HG02763 (cell line): ENCODE data around the gene WFDC1.
"Not testable (repeated sequence)": the region's sequence is repeated elsewhere in the genome, so short reads cannot be mapped to it uniquely, and the experiment has no call there.

Experiments used
- ATAC-seq: cut with Tn5 transposase; IDR thresholded peaks from one replicate; pipeline ENCODE4 v1.9.1; 2021; ENCODE audit warnings: mild to moderate bottlenecking, moderate library complexity; ENCODE audit not compliant: unreplicated experiment

The WFDC1 gene

DNA sequence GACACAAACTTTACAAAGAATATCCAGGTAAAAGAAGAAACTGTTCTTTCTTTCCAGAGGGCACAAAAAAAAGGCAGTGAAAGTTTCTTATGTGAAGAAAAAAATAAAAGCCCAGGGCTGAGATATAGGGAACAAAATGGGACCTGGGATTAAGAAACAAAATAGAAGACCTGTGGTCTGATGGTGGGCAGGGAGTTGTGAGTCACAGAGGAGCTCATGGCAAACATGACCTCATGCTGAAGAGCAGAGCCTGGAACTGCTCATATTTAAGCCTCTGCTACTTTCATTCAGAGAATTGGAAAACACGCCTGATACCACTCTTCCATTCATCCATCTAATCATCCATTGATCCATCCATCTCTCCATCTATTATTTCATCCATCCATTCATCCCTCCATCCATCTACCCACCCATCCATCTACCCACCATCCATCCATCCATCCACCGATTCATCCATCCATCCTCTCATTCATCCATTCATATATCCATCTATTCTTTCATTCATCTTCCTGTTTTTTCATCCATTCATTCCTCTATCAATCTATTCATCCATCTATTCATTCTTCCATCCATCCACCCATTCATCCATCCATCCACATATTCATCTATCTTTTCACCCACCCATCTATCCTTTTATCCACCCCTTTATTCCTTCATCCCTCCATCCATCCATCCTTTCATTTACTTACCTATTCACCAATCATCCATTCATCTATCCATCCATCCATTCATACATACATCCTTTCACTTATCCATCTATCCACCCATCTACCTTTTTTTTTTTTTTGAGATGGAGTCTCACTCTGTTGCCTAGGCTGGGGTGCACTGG is 30.0 kb downstream of the WFDC1 start:
- no peak for ATAC-seq

DNA sequence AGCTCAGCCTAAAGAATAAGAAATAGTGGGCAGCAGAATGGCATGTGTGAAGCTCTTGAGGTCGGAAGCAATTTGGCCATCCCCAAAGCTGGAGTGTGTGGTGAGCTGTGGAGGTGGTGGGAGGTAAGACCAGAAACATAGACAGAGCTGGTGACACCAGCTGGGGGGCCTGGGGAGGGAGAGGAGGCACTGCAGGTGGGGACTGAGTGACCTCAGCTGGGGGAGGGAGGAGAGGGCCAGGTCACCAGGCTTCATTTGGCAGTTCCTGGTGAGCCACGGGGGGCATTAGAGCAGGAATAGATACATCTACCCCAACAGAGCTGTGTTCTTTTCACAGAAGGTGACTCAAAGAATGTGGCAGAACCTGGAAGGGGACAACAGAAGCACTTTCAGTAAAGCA is 31.9 kb downstream of the WFDC1 start:
- ATAC-seq = no peak

DNA sequence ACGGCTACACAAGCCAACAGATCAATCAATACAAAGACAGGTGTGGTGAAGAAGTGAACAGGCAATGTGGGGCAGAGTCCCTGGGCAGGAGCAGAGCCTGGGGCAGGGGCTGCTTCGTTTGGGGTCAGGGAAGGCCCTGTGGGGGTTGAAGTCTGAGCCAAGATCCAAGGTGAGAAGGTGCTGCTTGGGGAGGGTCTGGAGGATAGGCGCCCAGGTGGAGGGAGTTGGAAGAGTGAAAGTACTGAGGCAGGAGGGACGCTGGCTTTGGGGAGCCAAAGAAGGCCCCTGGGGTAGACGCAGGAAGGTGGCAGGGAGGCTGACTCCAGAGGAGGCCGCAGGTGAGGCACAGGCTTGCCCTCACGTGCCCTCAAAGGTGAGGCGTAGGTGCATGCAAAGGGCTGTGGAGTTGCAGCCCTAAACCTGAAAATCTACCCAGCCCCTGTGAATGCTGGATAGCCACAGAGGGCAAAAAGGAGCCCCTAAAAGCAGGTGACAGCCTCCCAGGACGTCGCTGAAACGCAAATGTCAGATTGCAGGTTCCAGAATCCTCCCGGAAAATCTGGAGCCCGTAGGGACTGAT is 33.3 kb downstream of the WFDC1 start:
- ATAC-seq = no peak

DNA sequence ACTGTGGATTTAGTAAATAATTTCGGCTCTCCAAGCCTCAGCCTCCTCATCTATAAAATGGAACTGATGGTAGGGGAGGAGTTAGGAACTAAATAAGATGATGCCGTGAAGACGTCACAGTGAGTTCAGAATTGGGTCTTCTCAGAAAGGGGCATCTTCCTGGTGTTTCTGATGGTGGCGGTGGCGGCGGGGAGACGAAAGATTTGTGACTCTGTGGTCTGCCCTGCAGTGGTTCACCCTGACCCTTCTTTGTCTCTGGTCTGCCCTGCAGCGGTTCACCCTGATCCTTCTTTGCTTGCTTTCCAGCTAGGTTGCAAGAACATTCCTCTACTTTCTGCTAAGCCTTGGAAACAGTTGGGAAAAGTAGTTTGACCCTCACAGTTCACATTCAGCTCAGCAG is 34.3 kb downstream of the WFDC1 start:
- ATAC-seq = no peak

DNA sequence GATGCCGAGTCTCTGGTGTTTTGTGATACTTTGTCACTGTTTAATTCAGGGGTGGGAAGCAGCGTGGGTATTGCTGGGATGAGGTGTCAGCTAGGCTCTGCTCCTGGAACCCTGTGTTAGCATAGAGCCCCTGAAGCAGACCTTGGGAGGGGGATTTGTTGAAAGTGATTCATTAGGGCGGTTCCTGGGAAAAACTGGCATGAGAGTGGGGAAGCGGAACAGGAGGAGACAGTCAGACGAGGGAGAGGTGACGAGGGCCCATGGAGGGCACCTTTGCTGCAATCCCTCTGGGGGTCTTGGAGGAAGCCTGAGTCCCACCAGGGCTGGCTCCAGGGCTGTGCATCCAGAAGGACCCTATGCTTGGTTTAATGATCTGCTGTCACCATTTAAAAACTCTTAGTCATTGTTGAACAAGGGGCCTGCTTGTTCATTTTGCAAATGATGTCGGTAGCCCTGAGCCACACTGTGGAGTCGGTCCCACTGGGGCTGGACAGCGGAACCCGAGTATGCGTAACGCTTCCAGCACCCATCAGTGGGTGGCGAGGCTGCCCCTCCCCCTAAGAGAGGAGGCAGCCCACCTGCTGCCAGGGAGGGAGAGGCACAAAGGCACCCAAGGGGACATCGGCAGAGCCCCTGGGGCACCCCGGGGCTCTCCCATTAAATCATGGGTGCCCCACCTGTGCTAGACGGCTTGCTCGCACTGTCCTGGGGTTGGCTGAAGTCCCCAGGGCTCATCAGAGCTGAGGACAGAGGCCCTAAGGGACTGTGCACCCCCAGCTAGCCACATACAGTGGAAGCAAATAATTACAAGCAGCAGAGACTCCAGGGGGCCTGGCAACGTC is 35.4 kb downstream of the WFDC1 start:
- no peak for ATAC-seq

DNA sequence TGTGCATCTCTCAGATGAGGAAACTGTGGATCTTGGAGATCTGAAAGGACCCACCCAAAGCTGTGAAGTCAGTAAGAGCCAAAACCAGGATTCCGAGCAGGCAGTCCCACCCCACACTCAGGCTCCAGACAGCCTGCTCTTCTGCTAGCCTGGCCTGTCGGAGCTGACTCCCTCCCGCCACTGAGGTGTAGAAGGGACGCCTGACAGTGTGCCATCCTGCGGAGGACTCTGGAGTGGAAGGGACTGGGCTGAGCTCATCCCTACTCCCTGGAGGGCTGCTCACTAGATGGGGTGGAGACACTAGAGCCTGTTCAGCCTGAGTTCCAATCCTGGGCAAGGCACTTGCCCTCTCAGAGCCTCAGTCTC is 36.0 kb downstream of the WFDC1 start:
- no peak for ATAC-seq

DNA sequence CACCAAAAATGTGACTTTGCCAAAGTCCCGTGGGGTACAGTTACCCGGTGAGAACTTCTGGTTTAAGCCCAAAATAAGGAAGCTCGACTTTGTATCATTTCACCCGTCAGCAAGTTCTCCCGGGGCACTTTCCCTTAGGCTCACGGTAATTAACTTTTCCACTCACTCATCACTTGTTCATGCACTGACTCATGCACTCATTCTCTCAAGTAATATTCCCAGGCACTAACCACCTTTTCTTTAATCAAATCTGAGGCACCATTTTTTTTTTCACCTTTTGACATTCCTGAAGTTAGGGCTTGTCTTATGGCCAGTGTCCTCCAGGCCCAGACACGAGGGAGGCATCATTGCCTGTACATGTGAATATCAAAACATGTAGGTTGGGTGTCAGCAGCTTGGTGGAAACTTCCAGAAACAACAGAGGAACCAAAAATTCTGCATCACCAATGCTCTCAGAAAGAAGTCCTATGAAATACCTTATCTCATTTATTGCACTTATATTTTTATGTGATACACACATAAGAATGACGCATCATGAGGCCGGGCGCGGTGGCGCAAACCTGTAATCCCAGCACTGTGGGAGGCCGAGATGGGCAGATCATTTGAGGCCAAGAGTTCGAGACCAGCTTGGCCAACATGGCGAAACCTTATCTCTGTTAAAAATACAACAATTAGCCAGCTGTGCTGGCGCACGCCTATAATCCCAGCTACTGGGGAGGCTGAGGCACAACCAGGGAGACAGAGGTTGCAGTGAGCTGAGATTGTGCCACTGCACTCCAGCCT is 37.5 kb downstream of the WFDC1 start:
- no peak for ATAC-seq

DNA sequence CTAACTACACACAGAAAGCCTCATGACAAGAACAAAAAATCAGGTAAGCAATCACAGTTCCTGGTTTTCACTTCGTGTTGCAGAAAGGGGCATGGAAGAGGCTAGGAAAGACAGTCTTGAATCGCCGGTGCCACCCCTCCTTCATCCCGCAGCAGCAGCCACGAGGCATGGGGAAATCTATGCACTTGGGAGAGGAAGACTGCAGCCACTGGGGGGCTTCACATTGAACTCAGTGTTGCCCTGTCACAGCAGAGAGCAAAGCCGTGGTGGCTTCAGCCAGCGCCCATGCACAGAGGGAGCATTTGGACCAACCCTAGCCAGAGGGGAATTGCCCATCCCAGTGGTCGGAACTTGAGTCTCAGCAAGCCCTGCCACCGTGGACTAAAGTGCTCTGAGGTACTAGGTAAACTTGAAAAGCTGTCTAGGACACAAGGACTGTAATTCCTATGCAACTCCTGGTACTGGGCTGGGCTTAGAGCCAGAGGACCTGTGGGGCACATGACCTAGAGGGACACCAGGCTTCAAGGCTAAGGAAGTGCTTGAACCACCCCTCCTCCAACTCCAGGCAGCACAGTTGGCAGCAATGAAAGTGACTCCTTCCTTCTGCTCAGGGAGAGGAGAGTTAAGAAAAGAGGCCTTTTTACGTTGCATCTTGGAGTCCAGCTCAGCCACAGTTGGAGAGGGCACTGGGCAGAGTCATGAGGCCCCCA is 38.5 kb downstream of the WFDC1 start:
- no peak for ATAC-seq

DNA sequence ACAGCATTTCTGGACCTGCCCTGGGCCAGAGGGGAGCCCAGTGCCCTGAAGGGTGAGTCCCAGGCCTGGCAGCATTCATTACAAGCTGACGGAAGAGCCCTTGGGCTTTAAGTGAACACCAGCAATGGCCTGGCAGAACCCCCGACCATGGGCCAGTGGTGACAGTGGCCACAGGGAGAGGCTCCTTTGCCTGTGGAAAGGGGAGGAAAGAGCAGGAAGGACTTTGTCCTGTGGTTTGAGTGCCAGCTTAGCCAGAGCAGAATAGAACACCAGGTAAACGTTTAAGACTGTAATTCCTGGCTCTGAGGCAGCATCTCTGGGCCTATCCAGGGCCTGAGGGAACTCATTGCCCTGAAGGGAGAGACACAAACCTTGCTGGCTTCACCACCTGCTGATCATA is 39.4 kb downstream of the WFDC1 start:
- no peak for ATAC-seq

DNA sequence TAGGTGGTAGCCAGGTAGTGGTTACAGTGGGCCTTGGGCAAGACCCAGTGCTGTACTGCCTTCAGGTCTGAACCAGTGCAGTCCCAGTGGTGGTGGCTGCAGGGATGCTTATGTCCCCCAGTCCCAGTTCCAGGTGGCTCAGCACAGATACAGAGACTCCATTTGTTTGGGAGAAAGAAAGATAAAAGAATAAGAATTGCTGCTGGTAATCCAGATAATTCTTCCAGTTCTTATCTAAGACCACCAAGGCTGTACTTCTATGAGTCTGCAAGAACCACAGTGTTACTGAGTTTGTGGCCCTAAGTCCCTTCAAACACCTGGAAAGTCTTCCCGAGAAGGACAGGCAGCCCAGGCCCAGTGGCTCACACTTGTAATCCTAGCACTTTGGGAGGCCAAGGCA is 39.8 kb downstream of the WFDC1 start:
- no peak for ATAC-seq

DNA sequence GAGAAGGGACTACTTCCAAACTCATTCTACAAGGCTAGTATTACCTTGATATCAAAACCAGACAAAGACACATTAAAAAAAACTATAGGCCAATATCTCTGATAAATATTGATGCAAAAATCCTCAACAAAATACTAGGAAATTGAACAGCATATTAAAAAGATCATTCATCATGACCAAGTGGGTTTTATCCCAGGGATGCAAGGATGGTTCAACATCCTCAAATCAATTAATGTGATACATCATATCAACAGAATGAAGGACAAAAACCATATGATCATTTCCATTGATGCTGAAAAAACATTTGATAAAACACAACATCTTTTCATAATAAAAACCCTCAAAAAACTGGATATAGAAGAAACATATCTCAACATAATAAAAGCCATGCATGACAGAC is 42.6 kb downstream of the WFDC1 start:
- ATAC-seq = not testable (repeated sequence)

DNA sequence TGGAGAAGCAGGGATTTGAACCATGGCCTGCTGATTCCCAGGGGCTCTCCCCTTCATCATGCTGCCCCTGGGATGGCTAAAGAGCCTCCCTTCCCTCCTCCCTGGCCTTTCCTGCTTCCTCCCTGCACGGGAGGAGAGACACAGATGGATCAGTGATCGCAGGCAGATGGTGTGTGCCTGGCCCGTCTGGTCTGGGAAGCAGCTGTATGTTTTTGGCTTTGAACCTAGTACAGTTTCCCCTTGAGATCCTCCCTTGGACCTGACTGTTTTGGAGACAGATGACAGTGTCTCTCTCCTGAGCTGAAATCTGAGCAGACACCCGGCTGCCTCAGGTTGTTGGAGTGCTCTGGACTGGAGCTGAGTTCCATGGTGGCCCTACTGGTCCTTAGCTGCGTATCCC is 44.6 kb downstream of the WFDC1 start:
- no peak for ATAC-seq

DNA sequence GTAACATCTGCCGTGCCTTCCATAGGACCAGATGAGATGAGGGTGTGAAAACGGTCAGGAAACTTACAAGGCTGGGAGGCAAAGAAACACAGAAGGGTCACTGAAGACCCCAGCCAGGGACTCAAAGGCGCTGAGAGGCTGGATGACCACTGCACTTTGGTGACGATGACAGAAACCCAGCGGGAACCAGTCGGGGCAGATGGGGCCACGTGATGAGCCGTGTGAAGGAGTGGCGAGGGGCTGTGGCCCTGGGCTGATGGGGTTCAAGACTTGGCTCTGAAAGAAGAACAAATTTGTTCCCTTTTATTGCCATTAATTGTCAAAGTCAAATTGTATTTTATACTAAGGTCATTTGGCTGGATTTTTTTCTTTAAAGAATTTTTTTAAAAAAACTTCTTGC is 45.1 kb downstream of the WFDC1 start:
- no peak for ATAC-seq

DNA sequence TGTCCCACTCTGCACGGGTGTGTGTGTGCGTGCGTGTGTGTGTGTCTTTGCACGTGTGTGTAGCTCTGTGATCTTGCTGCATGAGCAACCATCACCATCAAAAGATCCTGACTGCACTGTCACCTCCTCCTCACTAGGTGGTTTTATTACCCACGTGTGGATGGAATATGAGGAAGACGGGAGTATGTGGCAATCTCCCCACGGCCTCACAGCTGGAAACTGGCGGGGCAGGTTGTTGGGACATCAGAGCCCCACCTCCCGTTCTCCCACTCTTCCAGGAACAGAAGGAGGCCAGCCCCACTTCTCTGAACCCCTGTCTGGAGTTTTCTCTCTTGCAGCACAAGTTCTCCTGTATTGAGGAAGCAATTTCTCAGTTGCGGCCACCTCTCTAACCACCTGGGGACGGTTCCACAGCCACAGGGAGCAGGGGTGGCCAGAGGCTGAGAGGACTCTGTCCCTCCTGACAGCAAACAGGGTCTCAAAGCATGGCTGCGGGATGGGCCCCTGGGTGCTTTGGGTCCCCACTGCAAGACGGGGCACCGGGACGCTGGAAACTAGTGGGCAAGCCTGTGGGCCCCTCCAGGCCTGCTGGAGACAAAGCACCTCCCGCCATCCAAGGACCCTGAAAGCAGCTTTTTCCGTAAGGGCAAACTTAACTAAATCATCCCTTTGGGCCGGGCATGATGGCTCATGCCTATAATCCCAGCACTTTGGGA is 45.8 kb downstream of the WFDC1 start:
- no peak for ATAC-seq

DNA sequence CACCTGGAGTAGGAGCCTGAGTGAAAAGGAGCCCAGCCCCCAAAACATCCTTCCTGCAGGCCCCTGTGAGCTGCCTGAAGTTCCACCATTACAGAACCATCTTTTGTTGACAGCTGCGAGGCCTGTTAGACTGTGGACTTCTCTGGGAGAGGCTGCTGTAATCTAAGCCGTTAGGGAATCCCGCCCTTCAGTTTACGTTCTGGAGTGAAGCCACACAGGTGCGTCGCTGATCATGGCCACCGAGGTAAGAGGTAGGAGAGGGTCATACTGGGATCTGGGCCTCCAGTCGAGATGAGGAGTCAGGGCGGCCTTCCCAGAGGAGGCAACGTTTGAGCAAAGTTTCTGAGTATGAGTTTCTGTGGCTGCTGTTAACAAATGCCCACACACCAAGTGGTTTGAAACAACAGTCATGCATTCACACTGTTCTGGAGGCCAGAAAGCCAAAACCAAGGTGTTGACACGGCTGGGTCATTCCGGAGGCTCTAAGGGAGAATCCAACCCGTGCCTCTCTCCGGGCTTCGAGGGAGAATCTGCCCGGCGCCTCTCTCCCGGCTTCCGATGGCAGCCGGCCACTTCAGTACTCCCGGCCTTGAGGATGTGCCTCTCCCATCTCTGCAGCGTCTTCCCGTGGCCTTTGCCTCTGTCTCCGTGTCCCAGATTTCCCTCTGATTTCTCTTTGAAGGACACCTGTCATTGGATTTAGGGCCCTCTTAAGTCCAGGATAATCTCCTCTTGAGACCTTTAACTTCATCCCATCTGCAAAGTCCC is 47.0 kb downstream of the WFDC1 start:
- no peak for ATAC-seq

DNA sequence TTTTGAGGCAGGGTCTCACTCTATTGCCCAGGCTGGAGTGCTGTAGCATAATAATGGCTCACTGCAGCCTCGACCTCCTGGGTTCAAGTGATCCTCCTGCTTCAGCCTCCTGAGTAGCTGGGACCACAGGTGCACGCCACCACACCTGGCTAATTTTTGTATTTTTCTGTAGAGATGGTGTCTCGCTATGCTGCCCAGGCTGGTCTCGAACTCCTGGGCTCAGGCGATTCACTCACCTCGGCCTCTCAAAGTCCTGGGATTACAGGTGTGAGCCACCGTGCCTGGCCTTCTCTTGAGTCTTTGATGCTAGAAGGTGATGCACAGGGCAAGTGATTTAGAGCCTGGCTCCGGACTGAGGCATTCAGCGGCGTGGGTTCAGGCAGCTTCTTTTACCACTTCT is 49.1 kb downstream of the WFDC1 start:
- ATAC-seq = not testable (repeated sequence)

DNA sequence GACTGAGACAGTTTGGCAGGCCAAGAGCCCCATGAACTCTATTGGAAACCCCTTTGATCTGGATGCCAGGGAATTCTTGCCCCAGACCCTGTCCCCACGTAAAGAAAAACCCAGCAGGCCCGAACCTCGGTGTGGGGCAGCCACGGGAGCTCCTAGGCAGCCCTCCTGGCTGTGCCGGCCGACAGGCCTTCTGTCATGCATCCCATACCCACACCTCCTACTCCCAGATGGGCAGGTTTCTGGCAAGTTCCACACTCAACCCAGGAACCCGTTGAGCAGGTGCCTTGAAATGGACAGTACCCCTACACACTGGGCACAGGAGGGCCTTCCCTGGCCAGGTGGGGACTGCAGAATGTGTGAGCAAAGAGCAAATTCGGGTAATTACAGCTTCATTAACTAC is 50.1 kb downstream of the WFDC1 start:
- no peak for ATAC-seq

DNA sequence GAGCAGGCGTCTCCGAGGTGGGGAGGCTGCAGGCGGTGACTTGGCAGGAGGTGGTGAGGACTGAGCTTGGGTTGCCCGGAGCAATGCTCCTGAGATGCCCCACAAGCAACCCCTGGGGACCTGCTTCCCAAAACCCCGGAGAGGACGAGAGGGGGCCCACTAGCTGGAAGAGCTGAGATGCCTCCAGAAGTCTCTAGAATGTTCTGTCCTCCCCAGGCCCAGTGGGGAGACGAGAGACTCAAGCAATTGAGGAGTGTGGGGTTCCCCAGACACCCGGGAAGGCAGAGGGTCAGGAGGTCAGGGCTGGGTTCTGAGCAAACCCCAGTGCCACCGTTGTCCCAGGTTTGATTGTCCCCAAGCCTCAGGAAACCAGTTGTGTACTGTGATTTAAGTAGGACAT is 52.5 kb downstream of the WFDC1 start:
- ATAC-seq = no peak

DNA sequence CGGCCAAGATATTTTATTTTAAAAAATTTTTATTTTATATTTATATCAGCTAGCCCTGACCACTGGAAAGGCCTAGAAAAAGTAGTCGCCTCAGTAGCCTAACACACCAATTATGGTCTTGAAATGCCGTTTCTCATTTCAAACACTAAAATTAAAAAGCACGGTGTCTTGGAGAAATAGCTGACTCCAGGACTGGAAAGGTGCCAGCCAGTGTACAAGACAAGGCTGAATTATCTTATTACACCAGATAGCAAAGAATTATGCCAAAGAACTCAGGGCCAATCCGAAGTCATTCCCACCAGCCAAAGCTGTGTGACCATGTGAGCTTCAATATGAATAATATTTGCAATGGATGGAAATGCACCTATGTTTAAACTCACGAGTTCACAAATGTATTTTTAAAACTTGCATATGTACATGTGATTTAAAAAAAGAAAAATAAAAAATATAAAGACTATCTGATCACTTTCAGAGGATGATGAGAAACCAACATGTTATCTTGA is 53.8 kb downstream of the WFDC1 start:
- no peak for ATAC-seq
